MCF 10A (cell line): Measurements from ENCODE around the gene SPSB4. TPM values are rescaled to one million over a fixed set of nuclear protein-coding genes. Genes with fewer than 3 reads are reported as not detected.

Experiments
- BruUV-seq: library from RNA; stranded (reverse); fragments of 400-500 nt; replicated peaks from 2 replicates; lab custom pipeline; 2021; lab: Mats Ljungman, UMichigan
- CTCF ChIA-PET: fragments of 300-600 bp; sonication (Branson Sonifier 250); formaldehyde crosslinking; extraction: SDS; loops from one replicate; lab custom pipeline; 2021; ENCODE audit warnings: antibody characterized with exemption, inconsistent platforms; lab: Yijun Ruan, JAX
- POLR2A ChIA-PET: fragments of 300-600, 350-650 bp; sonication (Branson Sonifier 250); formaldehyde crosslinking; extraction: SDS; loops from one replicate; lab custom pipeline; 2020; ENCODE audit warnings: antibody characterized with exemption, inconsistent platforms; lab: Yijun Ruan, JAX
- DNase-seq: peaks from one replicate; pipeline ENCODE4 v3.0.0-alpha.2; 2018; ENCODE audit not compliant: unreplicated experiment
- H3K27ac Mint-ChIP-seq: one replicate; pipeline ENCODE4 v1.8.0; 2022; ENCODE audit warnings: mild to moderate bottlenecking, low read depth, mixed read lengths; ENCODE audit not compliant: unreplicated experiment
- H3K27me3 Mint-ChIP-seq: one replicate; pipeline ENCODE4 v1.8.0; 2022; ENCODE audit warnings: mixed read lengths; ENCODE audit not compliant: insufficient read depth, unreplicated experiment
- H3K36me3 Mint-ChIP-seq: one replicate; pipeline ENCODE4 v1.8.0; 2022; ENCODE audit warnings: mild to moderate bottlenecking, moderate library complexity, mixed read lengths; ENCODE audit not compliant: insufficient read depth, unreplicated experiment
- H3K4me1 Mint-ChIP-seq: one replicate; pipeline ENCODE4 v1.8.0; 2022; ENCODE audit warnings: mixed read lengths; ENCODE audit not compliant: insufficient read depth, unreplicated experiment
- H3K4me3 Mint-ChIP-seq: one replicate; pipeline ENCODE4 v1.8.0; 2022; ENCODE audit warnings: mild to moderate bottlenecking, moderate library complexity, mixed read lengths; ENCODE audit not compliant: unreplicated experiment
- H3K9me3 Mint-ChIP-seq: one replicate; pipeline ENCODE4 v1.8.0; 2022; ENCODE audit warnings: mixed read lengths; ENCODE audit not compliant: unreplicated experiment
- intact Hi-C: fragments of 100-400 bp; cut with micrococcal nuclease; formaldehyde crosslinking; loops from 2 replicates; pipeline ENCODE4 v1.14.1; 2022
- total RNA-seq: library from RNA; stranded (reverse); gene quantifications from 2 replicates; pipeline ENCODE4 v1.2.3, GENCODE V29; 2022
- TF ChIP-seq, protein P1 (sequence below): fragments of 200-600 bp; IDR thresholded peaks from one replicate; pipeline ENCODE4 v1.8.0; 2022; ENCODE audit warnings: antibody characterized with exemption, mild to moderate bottlenecking; ENCODE audit not compliant: unreplicated experiment

SPSB4 gene
- total RNA-seq, 1 experiment from 2014 or later: not detected

DNA sequence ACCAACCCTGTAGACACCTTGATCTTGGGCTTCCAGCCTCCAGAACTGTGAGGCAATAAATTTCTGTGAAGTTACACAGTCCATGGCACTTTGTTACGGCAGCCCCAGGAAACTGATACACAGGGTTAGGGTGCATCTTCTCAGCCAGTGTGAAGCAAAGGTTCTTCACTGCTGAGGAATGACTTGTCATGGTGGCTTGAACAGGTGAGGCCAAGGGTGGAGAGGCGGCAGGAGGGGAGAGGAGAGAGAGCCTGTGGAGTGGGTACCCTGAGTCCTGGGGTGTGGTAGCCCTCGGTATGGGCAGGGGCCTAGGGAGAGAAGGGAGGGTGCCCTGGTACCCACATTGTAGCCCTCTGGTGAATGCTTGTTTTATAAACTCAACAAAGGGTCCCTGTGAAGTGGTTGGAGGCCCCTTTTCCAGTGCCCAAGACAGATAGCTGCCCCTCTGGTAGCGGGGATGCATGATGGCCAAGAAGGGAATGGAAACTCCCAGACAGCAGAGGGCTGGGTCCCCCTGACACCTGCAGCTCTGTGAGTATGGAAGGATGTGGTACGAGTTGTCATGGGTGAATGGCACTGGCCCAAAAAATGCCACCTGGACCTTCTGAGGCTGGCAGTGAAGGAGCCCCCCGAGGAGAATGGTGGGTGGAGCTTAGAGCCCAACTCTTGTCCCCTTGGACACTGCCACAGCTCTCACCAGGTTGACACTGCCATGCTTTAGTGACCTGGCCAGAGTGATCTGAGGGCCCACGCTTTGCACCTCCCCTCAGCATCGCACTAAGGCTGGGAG lies 49.6 kb downstream of the SPSB4 start:
- Mint-ChIP-seq H3K27me3 (no peaks in the 10 kb centered on the region), H3K9me3 (no peaks in the 10 kb centered on the region), H3K36me3 (no peaks in the 10 kb centered on the region), H3K27ac (no peak overlapping the region), H3K4me3 (no peak overlapping the region), H3K4me1 (no peaks in the 10 kb centered on the region)
- ChIA-PET CTCF (interaction anchor here (0.6 to 3.0 kb wide), 6 partner anchors 9 to 101 kb away, joined by 3 to 16 read pairs (median 4); no protein-coding TSS in a partner anchor), POLR2A (no interaction called here)
- no peak for DNase-seq
- intact Hi-C loops: no loop called here
- no TSS peak for BruUV-seq
- TF ChIP-seq, protein P1, sequence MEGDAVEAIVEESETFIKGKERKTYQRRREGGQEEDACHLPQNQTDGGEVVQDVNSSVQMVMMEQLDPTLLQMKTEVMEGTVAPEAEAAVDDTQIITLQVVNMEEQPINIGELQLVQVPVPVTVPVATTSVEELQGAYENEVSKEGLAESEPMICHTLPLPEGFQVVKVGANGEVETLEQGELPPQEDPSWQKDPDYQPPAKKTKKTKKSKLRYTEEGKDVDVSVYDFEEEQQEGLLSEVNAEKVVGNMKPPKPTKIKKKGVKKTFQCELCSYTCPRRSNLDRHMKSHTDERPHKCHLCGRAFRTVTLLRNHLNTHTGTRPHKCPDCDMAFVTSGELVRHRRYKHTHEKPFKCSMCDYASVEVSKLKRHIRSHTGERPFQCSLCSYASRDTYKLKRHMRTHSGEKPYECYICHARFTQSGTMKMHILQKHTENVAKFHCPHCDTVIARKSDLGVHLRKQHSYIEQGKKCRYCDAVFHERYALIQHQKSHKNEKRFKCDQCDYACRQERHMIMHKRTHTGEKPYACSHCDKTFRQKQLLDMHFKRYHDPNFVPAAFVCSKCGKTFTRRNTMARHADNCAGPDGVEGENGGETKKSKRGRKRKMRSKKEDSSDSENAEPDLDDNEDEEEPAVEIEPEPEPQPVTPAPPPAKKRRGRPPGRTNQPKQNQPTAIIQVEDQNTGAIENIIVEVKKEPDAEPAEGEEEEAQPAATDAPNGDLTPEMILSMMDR: no peak

DNA sequence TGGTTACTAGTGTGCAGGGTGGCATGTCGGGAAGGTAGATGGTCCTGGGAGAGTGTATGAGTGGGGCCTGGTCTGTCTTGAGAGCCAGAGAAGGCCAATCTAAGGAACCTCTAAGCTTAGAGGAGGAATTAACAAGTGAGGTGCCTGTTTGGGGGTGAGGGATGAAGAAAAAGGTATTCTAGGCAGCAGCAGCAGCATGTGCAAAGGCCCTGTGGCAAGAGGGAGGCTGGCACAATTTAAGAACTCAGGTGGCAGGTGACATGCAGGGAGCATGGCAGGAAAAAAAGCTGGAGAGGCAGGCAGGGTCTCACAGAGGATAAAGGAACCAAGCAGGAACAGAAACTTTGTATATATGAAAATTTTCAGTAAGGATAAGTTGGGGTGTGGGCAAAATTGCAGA lies 51.2 kb downstream of the SPSB4 start:
- intact Hi-C loops: no loop called here
- Mint-ChIP-seq H3K27me3 (no peaks in the 10 kb centered on the region), H3K4me3 (no peak overlapping the region), H3K9me3 (no peaks in the 10 kb centered on the region), H3K4me1 (no peaks in the 10 kb centered on the region), H3K27ac (no peak overlapping the region), H3K36me3 (no peaks in the 10 kb centered on the region)
- BruUV-seq: no TSS peak
- TF ChIP-seq, protein P1: no peak
- CTCF ChIA-PET: interaction anchor here (0.8 to 5.6 kb wide), 5 partner anchors 10 to 206 kb away, joined by 3 to 77 read pairs (median 6); no protein-coding TSS in a partner anchor
- no peak for DNase-seq
- POLR2A ChIA-PET: no interaction called here

DNA sequence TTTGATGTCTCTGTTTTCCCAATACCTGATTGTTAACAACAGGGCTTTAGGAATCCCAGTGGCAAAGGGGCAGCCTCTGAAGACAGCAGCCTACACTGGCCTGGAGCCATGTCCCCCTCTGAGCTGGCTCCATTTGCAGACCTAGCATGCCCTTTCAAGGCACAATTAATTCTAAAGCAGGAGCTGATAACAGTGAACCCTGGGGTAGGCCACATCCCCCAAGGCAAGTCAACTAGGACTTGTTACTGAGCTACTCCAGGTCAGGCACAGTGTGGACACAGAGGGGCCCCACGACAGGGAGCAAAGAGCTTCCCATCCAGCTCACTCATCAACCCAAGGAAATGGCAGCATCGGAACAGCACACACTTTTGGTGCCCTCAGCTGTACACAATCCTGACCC lies 51.9 kb downstream of the SPSB4 start:
- no peaks in the 10 kb centered on the region for H3K36me3 Mint-ChIP-seq
- BruUV-seq: no TSS peak
- H3K4me3 Mint-ChIP-seq: no peak overlapping the region
- intact Hi-C loops: no loop called here
- CTCF ChIA-PET: interaction anchor here (0.7 to 5.6 kb wide), 11 partner anchors 8 to 204 kb away, joined by 3 to 77 read pairs (median 6); no protein-coding TSS in a partner anchor
- no peaks in the 10 kb centered on the region for H3K9me3 Mint-ChIP-seq
- H3K4me1 Mint-ChIP-seq: no peaks in the 10 kb centered on the region
- POLR2A ChIA-PET: no interaction called here
- no peak for DNase-seq
- no peaks in the 10 kb centered on the region for H3K27me3 Mint-ChIP-seq
- H3K27ac Mint-ChIP-seq: no peak overlapping the region
- TF ChIP-seq, protein P1: no peak

DNA sequence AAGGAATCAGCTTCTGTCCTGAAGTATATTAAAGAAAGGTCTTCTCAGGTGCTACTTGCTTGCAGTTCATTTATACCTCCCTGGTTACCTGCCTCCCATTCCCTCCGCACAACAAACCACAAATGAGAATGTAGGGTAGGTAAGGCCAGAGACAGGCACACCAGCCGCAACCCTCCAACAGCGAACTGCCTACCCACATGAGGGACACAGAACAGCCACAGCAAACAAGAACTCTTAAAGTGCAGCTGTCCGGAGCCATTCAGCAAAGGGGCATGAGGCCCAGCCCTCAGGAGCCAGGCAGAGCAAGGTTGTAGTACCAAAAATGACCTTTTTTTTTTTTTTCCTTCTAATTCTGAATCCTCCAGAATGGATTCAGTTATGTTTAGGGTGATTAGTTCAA lies 52.4 kb downstream of the SPSB4 start:
- ChIA-PET POLR2A (no interaction called here), CTCF (interaction anchor here (0.7 to 5.6 kb wide), 13 partner anchors 8 to 1294 kb away, joined by 3 to 77 read pairs (median 4); no protein-coding TSS in a partner anchor)
- TF ChIP-seq, protein P1: no peak
- no peaks in the 10 kb centered on the region for H3K9me3 Mint-ChIP-seq
- intact Hi-C loops: no loop called here
- H3K36me3 Mint-ChIP-seq: no peaks in the 10 kb centered on the region
- no peak overlapping the region for H3K4me3 Mint-ChIP-seq
- H3K27me3 Mint-ChIP-seq: no peaks in the 10 kb centered on the region
- no peak overlapping the region for H3K27ac Mint-ChIP-seq
- no peaks in the 10 kb centered on the region for H3K4me1 Mint-ChIP-seq
- no peak for DNase-seq
- no TSS peak for BruUV-seq
